MM.1S (cell line): ENCODE measurements around the gene NTN1.

Source experiments
- DNase-seq: peaks from one replicate; pipeline ENCODE4 v3.0.0-alpha.2; 2015
- H2AFZ ChIP-seq: fragments of 300-600 bp; sonication (generic); 2 replicates; pipeline ENCODE4 v1.6.0; 2016; ENCODE audit warnings: antibody characterized with exemption, low read length
- H3F3A ChIP-seq: fragments of 300-600 bp; sonication (generic); 2 replicates; pipeline ENCODE4 v1.6.1; 2016; ENCODE audit warnings: mild to moderate bottlenecking, antibody characterized with exemption, low read length, moderate library complexity, mixed read lengths; ENCODE audit not compliant: insufficient read depth
- H3K27ac ChIP-seq: fragments of 300-600 bp; sonication (generic); 2 replicates; pipeline ENCODE4 v1.5.1; 2016; ENCODE audit warnings: mild to moderate bottlenecking, low read length
- H3K27me3 ChIP-seq: fragments of 300-600 bp; sonication (generic); replicated peaks from 2 replicates; pipeline ENCODE4 v1.6.0; 2016; ENCODE audit warnings: low read length; ENCODE audit not compliant: insufficient read depth
- H3K36me3 ChIP-seq: fragments of 300-600 bp; sonication (generic); replicated peaks from 2 replicates; pipeline ENCODE4 v1.6.1; 2016; ENCODE audit warnings: mild to moderate bottlenecking, low read length, mixed read lengths; ENCODE audit not compliant: insufficient read depth
- H3K4me1 ChIP-seq: fragments of 300-600 bp; sonication (generic); 2 replicates; pipeline ENCODE4 v1.6.1; 2016; ENCODE audit warnings: low read length, mixed read lengths
- H3K4me2 ChIP-seq: fragments of 300-600 bp; sonication (generic); 2 replicates; pipeline ENCODE4 v1.6.0; 2016; ENCODE audit warnings: low read depth, low read length
- H3K4me3 ChIP-seq: fragments of 300-600 bp; sonication (generic); 2 replicates; pipeline ENCODE4 v1.5.1; 2016; ENCODE audit warnings: low read length, mixed read lengths
- H3K79me2 ChIP-seq: fragments of 300-600 bp; sonication (generic); 2 replicates; pipeline ENCODE4 v1.6.1; 2016; ENCODE audit warnings: mixed run types, low read length, mixed read lengths
- H3K9ac ChIP-seq: fragments of 300-600 bp; sonication (generic); 2 replicates; pipeline ENCODE4 v1.6.1; 2016; ENCODE audit warnings: low read length, mixed read lengths
- H3K9me2 ChIP-seq: fragments of 300-600 bp; sonication (generic); replicated peaks from 2 replicates; pipeline ENCODE4 v1.6.1; 2016; ENCODE audit warnings: mild to moderate bottlenecking, low read length, mixed read lengths; ENCODE audit not compliant: insufficient read depth
- H3K9me3 ChIP-seq: fragments of 300-600 bp; sonication (generic); replicated peaks from 2 replicates; pipeline ENCODE4 v1.6.1; 2016; ENCODE audit warnings: mild to moderate bottlenecking, low read length, mixed read lengths; ENCODE audit not compliant: insufficient read depth
- H4K20me1 ChIP-seq: fragments of 300-600 bp; sonication (generic); 2 replicates; pipeline ENCODE4 v1.6.1; 2016; ENCODE audit warnings: mild to moderate bottlenecking, low read length, moderate library complexity, mixed read lengths; ENCODE audit not compliant: insufficient read depth
- CTCF ChIP-seq: fragments of 300-600 bp; sonication (generic); IDR thresholded peaks from 2 replicates; pipeline ENCODE4 v1.5.1; 2016; ENCODE audit warnings: antibody characterized with exemption, low read length, mixed read lengths
- EZH2 ChIP-seq: fragments of 300-600 bp; sonication (generic); optimal IDR thresholded peaks from 2 replicates; pipeline ENCODE3; 2017; ENCODE audit warnings: low read depth, mild to moderate bottlenecking, antibody characterized with exemption, low read length, mixed read lengths
- EZH2phosphoT487 ChIP-seq: fragments of 300-600 bp; sonication (generic); IDR thresholded peaks from 2 replicates; pipeline ENCODE4 v1.6.1; 2018; ENCODE audit warnings: antibody characterized with exemption, low read length

NTN1 gene

GRCh38 chr17:9239793-9240658, 218.7 kb downstream of the NTN1 start:
- no peak for DNase-seq
- Histone ChIP-seq H3K79me2 (no peaks in the 10 kb centered on the region), H3K4me2 (no peak overlapping the region), H3K27ac (no peak overlapping the region), H3K9me3 (no peaks in the 10 kb centered on the region), H3K36me3 (no peaks in the 10 kb centered on the region), H3K4me3 (no peak overlapping the region), H2AFZ (no peak overlapping the region), H4K20me1 (no peaks in the 10 kb centered on the region), H3K27me3 (no peaks in the 10 kb centered on the region), H3K9me2 (no peaks in the 10 kb centered on the region), H3K4me1 (no peaks in the 10 kb centered on the region), H3K9ac (no peak overlapping the region), H3F3A (no peaks in the 10 kb centered on the region)
- TF ChIP-seq EZH2phosphoT487 = no peak

GRCh38 chr17:9240659-9241370, 219.5 kb downstream of the NTN1 start:
- Histone ChIP-seq H3K36me3 (no peaks in the 10 kb centered on the region), H3K9me2 (no peaks in the 10 kb centered on the region), H3K4me3 (no peak overlapping the region), H3K4me2 (no peak overlapping the region), H3F3A (no peaks in the 10 kb centered on the region), H3K27me3 (no peaks in the 10 kb centered on the region), H4K20me1 (no peaks in the 10 kb centered on the region), H3K9me3 (no peaks in the 10 kb centered on the region), H3K4me1 (no peaks in the 10 kb centered on the region), H3K27ac (no peak overlapping the region), H2AFZ (no peak overlapping the region), H3K9ac (no peak overlapping the region), H3K79me2 (no peaks in the 10 kb centered on the region)
- no peak for DNase-seq
- no peak for TF ChIP-seq CTCF
- no peak for TF ChIP-seq EZH2phosphoT487
- no peak for TF ChIP-seq EZH2

- no peak overlapping the region for H2AFZ ChIP-seq
- no peak overlapping the region for H3K4me2 ChIP-seq
- no peaks in the 10 kb centered on the region for H3K9me2 ChIP-seq
- DNase-seq = no peak
- no peaks in the 10 kb centered on the region for H3K9me3 ChIP-seq
- H3F3A ChIP-seq = no peaks in the 10 kb centered on the region
- H3K36me3 ChIP-seq = no peaks in the 10 kb centered on the region
- H3K4me1 ChIP-seq = no peaks in the 10 kb centered on the region
- H3K4me3 ChIP-seq = no peak overlapping the region
- H3K9ac ChIP-seq = no peak overlapping the region
- H3K79me2 ChIP-seq = no peaks in the 10 kb centered on the region
- H3K27me3 ChIP-seq = no peaks in the 10 kb centered on the region
- no peak for TF ChIP-seq CTCF
- TF ChIP-seq EZH2phosphoT487 = no peak
- TF ChIP-seq EZH2 = no peak
- H3K27ac ChIP-seq = no peak overlapping the region
- H4K20me1 ChIP-seq = no peaks in the 10 kb centered on the region
Measured at GRCh38 chr17:9241371-9241712, 220.0 kb downstream of the NTN1 start.
